Pulmonary artery endothelial cell (primary cell): ENCODE results near the gene CTU1. TPM values are rescaled to one million over a fixed set of nuclear protein-coding genes. Genes with fewer than 3 reads are reported as not detected.

Experiments
- DNase-seq: peaks from one replicate; pipeline ENCODE4 v3.0.0-alpha.2; 2011; ENCODE audit warnings: low read depth, low spot score
- total RNA-seq: library from RNA; depleted of rRNA; stranded (reverse); fragments of >200 nt; gene quantifications from 2 replicates; pipeline ENCODE4 v1.2.3, GENCODE V29; 2014

Gene CTU1
- total RNA-seq, 1 donor from 2014 or later: 6.6 TPM

GRCh38 chr19:51082611-51083010, 25.6 kb downstream of the CTU1 start, which contains the start of gene KLK14:
TSS of gene KLK14 (minus strand) at chr19:51082887. CDS start at chr19:51082614, 273 bp downstream.
- no peak for DNase-seq

GRCh38 chr19:51081476-51081875, 26.7 kb downstream of the CTU1 start:
- DNase-seq: no peak

GRCh38 chr19:51079481-51080110, 28.6 kb downstream of the CTU1 start:
- DNase-seq: no peak

GRCh38 chr19:51078731-51079130, 29.5 kb downstream of the CTU1 start:
- no peak for DNase-seq

GRCh38 chr19:51078104-51078503, 30.1 kb downstream of the CTU1 start:
- DNase-seq: no peak

GRCh38 chr19:51076631-51077213, 31.5 kb downstream of the CTU1 start:
- DNase-seq: no peak

GRCh38 chr19:51075998-51076397, 32.2 kb downstream of the CTU1 start:
- DNase-seq: no peak

GRCh38 chr19:51071095-51071405, 37.2 kb downstream of the CTU1 start:
- no peak for DNase-seq

- no peak for DNase-seq
These were observed 37.7 kb downstream of the CTU1 start for GRCh38 chr19:51070334-51071094.

GRCh38 chr19:51066393-51067186, 41.6 kb downstream of the CTU1 start:
- DNase-seq: no peak

- DNase-seq: no peak
These were observed 42.8 kb downstream of the CTU1 start for GRCh38 chr19:51065221-51065960.

GRCh38 chr19:51064534-51065220, 43.5 kb downstream of the CTU1 start, which contains the start of gene KLK13:
TSS of gene KLK13 (minus strand) at chr19:51065092. CDS start at chr19:51065067, 25 bp downstream.
- DNase-seq: no peak

GRCh38 chr19:51063664-51064063, 44.5 kb downstream of the CTU1 start:
- DNase-seq: no peak

GRCh38 chr19:51060973-51061372, 47.2 kb downstream of the CTU1 start:
- no peak for DNase-seq

- no peak for DNase-seq
These were observed 47.9 kb downstream of the CTU1 start for GRCh38 chr19:51060336-51060735.

- no peak for DNase-seq
These were observed 48.5 kb downstream of the CTU1 start for GRCh38 chr19:51059715-51060114.

GRCh38 chr19:51055866-51056265, 52.3 kb downstream of the CTU1 start:
- no peak for DNase-seq
